GM19043 (cell line): Measurements from ENCODE around the gene RBM33.
A peak's percentile ranks its signal among the peaks of the same experiment; 100 is the strongest.

Source experiments
- ATAC-seq: cut with Tn5 transposase; IDR thresholded peaks from one replicate; pipeline ENCODE4 v1.9.1; 2021; ENCODE audit warnings: low read depth; ENCODE audit not compliant: unreplicated experiment

RBM33 gene

DNA sequence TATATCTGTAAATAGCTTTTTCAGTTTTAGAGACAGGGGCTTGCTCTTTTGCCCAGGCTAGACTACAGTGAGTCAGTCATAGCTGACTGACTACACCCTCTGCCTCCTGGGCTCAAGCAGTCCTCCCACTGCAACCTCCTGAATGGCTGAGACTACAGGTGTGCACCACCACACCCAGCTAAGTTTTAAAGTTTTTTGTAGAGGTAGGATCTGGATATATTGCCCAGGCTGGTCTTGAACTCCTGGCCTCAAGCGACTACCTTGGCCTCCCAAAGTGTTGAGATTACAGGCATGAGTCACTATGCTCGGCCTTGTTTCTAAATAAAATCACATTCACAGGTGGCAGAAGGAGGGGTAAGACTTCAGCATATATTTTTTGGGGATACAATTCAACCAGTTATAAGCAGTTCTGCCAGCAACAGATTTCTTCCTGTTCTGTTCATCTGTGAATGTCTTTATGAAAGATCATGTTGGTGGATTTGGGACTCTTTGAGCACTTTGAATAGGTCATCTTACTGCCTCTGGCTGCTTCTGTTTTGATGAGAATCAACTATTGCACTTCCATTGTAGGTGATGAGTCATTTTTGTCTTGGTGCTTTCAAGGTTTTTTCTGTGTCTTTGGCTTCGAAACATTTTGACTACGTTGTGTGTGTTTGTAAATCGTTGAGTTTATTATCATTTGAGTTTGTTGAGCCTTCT is 15.7 kb downstream of the RBM33 start:
- peak; percentile 78 for ATAC-seq

DNA sequence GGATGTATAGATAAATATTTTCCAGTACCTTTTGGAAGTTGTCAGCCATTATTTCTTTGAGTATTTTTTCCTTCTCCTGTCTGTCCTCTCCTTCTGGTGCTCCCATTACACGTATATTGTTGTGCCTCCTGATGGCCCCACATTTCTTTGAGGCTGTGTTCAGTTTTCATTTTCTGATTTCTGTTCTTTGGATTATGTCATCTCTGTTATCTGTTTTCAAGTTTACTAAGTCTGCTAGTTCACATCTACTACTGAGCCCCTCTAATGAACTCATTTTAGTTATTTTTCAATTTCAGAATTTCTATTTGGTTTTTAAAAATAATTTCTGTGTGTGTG is 16.3 kb downstream of the RBM33 start:
- peak; percentile 62 for ATAC-seq

DNA sequence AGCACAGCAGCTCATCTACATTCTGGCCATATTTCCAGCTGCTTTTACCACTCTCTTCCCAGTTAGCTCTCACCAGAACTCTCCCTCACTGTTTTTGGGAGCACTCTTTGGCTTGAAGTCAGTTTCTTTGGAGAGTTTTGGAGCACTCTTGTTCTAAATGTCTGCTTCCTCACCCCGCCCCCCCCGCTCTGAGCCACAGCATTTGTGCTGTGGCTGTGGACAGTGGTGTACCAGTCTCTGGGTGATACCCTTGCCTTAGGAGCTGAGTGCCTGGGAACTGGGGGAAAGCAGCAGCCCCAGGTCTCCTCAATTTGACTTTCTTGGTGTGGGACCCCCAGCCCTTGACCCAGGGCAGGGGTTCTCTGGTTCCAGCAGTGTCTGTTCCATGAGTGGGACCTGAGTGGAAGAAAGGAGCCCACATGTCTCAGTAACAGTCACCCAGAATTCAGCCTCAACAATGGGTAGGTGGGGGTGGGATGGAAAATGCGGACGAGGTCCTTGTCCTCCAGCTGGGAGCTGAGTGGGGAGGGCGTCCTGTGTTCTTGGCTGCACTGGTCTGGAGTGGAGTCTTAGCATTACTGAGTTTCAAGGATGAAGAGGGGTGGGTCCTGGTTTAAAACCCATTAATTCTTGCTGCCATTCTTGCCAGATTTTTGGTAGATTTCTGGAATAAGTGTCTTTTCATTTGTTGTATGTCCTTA is 18.0 kb downstream of the RBM33 start:
- no peak for ATAC-seq

DNA sequence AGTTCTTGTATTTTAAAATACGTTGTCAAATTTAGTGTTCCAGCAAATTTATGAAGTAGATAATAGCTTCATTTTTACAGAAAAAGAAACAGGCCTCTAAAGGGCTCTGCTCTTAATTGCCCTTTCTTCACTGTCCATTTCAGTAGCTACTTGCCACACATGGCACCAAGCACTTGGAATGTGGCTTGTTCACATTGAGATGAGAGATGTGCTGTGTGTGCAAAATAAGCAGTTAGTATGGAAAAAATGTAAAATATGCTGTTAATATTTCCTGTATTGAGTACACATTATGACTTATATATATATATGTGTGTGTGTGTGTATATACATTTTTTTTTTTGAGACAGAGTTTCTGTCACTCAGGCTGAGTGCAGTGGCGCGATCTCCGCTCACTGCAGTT is 19.5 kb downstream of the RBM33 start:
- ATAC-seq = no peak

DNA sequence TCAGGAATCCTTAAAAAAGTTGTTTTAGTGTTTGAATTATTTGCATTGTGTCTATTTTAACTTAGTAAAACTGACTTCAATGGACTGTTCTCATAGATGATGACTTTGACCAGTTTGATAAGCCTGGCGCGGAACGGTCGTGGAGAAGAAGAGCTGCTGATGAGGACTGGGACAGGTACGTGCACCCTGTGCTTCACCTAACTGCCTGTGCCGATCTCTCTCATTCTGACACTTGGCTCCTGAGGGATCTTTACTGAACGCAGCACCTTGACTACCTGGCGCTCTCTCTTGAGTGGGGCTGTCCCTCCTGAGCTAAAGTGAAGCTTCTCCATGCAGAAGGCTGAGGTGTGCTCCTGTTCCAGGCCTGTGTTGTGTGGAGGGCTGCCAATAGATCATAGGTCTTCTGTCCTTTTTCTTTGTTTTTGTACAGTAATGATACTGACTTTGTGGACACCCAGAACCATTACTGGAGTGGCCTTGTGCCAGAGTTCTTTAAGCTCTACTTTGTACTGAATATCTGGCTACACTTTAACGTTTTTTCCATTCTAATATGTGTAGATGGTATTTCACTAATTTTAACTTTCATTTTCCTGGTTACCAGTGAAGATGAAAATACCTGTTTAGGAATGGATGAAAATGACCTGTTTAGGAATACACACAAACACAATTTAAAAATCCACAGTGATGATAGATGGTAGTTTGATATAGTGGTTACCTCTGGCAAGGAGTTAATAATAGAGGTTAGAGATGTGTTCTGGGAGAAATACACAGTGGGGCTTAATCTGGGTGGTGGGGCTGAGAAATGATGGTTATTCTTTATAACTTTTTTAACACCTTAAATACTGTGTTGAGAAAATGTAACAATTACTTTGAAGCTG is 20.9 kb downstream of the RBM33 start:
- ATAC-seq = no peak

DNA sequence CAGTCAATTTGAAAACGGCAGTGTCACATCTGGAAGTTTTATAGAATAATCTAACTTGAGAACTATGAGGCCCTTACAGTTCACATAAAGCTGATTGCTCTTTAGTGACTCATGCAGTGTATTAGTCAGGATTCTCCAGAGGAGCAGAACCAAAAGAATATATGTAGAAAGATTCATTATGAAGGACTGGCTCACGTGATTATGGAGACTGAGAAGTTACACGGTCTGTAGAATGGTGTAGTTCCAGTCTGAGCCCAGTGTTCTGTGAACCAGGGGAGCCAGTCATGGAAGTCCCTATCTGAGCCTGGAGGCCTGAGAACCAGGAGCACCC is 21.5 kb downstream of the RBM33 start:
- no peak for ATAC-seq

DNA sequence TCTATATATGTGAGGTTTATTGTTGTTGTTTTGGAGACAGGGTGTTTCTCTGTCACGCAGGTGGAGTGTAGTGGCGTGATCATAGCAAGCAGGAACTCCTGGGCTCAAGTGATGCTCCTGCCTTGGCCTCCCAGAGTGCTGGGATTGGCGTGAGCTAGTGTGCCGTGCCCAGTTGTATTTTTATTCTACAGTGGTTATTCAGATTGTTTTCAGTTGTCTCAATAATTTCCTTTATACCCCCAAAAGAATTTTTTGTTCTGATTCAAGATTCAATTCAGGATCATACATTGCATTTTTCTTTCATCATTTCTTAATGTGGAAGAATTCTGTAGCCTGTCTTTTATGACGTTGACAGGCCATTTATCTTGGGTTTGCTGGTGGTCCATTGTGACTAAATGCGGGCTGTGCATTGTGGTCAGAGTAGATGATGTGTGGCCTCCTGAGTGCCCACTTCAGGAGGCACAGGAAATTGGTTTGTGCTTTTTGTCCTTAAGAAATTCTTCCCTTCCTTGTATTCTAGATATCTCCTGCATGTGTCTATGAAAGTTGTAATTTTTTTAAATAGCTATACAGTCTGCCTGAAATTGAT is 22.9 kb downstream of the RBM33 start:
- no peak for ATAC-seq

DNA sequence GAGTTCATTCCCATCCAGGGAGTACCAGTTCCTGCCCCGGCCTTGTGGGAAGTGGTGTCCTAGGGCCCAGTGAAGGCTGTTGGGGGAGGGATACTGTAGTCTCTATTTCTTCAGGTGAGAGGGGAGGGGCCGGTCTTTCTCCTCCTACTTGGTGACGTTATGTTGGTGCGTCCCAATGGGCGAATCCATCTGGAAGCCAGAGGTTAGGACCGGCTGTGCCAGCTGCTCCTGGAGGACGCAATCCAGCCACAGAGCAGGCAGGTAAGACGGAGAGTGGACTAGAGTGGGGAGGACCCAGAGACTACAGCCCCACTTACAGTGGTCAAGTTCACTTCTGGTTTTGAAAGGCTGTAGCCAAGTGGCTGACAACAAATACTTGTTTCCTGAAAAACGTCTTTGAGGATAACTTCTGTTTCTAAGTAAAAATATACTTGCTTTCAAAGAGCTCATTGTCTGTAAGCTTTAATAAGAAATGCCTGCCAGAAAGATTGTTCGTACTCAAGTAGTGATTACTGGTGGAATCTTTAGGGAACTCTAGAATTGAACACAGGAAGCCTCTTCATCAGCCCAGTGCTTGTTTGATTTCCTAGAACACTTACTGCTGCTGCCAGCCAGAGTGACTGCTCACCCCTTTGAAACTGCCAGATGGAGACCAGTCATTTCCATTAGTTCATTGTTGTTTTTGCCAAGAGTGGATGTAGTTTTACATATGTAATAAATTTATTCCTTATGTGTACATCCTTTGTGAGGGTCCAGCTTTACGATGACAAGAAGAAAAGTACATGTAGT is 25.4 kb downstream of the RBM33 start:
- no peak for ATAC-seq

DNA sequence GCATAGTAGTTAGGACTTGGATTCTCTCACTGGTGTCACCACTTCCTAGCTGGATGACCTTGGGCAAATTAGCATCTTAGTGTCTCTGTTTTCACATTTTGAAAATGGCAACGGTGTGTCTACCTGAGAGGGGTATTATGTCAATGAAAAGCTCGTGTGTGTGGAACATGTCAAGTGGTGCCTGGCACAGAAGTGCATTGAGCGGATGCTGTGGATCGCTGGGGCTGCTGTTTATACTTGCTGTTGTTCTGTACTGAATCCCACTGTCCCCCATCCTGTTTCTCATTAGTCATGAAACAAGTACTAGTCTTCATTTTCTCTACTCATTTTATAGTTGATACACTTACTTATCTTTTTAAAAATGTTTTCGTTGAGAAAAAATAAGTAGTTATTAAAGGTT is 26.1 kb downstream of the RBM33 start:
- no peak for ATAC-seq

DNA sequence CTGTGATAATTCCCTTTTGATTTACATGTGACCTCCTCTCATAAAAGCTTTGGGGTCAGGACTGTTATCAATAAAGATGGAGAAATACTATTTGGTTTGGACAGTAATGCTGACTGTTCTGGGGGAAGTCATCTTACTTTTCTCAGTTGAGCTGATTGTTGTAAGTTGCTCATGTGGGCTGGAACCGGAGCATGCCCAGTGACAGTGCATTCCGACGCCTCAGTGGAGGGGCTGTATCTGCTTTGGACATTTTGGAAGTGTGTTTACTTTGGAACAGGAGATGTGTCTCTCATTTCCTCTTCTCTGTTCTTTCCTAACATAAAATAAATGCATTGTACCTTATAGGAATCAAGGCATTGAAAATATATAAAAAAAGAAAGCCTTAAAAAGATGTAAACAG is 30.1 kb downstream of the RBM33 start:
- ATAC-seq = no peak

DNA sequence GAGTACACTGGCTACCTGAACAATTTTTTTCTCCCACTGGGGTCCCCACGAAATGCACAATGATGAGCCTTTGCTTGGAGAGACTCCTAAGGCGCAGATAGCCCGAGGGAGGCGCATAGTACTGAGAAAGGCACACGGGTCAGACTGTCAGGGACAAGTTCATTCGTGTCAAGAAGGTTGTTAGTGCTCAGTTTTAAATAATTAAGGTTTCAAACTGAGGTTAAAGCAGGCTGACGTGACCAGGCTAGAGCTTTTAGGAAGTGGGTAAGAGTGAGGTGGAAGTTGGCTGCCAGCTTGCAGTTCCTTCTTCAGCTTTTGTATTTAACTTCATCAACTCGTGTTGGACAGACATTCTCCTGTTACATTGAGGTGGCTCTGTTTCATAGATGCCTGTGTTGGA is 31.6 kb downstream of the RBM33 start:
- no peak for ATAC-seq

DNA sequence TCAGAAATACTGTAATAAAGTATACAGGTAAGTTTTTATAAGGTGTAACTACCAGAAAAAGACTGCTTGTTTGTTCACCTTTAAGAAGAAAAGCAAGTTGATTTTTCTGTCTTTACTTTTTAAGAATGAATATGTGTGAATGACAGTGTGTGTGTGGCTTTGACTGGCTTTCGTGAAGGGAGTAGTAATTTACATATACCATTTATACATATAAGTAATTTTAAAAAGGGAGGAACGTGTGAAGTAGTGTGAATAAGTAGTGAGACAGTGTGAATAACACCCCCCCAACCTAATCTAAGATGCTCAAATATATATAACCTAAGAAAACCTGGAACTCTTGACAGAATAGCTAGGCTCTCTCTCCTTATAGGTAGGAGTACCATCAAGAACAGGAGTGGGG is 33.2 kb downstream of the RBM33 start:
- no peak for ATAC-seq

DNA sequence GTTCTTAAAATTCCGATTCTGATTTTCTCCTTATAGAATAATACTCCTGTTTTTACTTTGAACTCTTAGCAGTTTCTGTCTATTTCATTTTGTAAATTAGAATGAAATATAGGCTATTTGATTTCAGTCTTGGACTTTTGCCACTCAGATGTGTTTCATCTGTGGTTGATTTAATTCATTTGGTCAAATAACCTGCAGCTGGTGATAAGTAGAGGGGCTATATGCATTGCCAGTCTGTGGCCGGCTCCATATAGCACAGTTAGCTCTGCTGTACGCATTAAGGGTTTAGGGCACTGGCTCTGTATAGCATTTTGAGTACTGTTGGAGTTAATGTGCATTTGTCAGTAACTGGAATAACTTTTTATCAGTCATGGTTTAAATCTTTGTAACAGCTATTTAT is 35.7 kb downstream of the RBM33 start:
- no peak for ATAC-seq

DNA sequence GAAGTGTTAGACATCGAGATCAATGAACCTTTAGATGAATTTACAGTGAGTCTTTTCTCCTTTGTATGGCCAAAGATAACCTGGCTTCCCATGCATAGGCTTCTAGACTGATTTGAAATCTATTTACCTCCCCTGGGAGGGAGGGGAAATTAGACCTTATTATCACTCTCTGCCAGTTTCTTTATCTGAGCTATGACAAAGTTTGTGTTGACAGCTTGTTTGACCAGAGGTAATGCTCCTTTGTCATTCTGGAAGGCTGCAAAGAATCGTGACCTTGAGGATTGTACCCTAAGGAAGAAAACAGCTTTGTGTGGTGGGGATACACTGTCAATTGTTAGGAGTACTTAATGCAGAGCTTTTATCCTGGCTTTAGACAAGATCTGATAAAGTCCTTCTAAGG is 36.4 kb downstream of the RBM33 start:
- ATAC-seq = no peak

DNA sequence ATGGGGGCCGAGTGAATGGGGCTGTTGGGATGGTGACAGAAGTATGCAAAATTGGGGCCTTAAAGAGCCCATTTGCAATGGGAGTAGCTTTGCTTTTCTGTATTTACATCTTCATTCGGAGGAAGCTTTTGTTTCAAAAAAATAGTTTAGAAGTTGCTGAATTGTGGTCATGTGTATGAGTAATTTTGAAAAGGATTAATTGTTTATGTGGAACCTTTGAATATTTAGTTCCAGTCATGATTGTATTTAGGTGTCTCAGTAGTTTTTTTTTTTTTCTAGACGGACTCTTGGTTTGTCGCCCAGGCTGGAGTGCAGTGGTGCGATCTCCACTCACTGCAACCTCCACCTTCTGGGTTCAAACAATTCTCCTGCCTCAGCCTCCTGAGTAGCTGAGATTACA is 37.2 kb downstream of the RBM33 start:
- ATAC-seq = no peak

DNA sequence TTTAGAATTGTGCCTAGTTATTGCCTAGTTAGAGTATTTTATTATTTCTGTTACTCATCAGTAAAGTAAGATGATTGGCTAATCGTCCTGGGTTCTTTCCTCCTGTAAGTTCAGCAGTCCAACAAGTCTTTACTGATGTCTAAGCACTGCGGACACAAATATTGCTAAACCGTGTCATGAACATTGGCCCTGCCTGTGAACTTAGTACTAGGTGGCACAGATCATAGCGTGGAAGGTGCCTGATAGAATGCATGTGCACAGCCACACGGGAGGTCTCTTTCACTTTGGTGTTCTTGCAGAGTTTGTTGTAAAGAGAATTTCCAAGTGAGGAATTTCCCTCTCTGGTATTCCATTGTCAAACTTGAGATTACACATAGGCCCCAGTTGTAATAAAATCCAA is 38.0 kb downstream of the RBM33 start:
- no peak for ATAC-seq

DNA sequence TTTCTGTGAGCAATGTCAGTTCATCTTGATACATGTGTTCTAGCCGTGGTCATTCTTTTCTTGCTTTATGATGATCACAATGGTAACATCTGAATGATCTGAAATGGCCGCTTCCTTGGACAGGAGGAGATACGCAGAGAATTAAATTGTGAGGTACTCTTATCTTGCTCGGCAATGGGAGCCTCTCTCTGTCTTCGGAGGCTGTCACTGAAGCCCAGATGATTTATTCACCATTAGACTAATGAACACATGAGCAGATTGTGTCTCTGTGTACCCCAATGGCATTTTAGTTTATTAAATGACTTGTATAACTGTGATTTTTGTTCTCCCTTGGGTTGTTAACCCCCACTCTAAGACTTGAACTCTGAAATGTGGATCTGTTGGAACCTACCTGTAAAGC is 38.6 kb downstream of the RBM33 start:
- ATAC-seq = no peak

DNA sequence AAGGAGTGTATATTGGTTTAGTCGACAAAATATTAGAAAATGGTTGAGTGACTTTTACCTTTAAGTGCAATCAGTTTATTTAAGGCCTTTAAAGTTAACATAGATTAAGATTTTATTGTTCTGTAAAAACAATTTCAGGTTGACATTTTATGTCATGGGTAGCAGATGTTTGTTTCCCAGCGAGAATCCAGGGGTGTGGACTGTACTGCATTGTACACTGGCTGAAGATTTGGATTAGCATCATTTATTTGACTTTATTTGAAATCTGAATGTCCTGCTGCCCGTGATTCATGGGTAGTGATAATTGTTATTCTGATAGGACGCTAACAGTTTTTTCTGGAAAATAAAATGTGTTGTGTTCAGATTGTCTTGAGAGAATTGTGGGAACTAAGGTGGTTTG is 39.3 kb downstream of the RBM33 start:
- no peak for ATAC-seq

DNA sequence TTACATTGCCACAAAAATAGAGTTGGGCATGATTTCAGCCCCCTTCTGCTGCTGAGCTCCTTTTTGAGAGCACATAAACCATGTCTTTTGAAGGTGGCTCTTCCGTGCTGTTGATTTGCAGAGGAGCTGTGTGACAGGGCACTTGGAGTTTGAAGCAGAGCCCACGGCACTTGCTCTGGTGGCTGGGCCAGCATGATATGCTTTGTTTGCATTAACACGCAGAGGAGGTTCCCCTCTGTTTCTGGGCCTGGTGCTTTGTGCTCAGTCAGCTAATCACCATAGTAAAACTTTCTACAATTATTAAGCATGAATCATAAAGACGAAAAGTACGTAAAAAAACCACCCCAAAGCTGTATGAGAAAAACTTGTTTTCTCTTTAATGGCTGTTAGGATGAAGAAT is 40.1 kb downstream of the RBM33 start:
- no peak for ATAC-seq

DNA sequence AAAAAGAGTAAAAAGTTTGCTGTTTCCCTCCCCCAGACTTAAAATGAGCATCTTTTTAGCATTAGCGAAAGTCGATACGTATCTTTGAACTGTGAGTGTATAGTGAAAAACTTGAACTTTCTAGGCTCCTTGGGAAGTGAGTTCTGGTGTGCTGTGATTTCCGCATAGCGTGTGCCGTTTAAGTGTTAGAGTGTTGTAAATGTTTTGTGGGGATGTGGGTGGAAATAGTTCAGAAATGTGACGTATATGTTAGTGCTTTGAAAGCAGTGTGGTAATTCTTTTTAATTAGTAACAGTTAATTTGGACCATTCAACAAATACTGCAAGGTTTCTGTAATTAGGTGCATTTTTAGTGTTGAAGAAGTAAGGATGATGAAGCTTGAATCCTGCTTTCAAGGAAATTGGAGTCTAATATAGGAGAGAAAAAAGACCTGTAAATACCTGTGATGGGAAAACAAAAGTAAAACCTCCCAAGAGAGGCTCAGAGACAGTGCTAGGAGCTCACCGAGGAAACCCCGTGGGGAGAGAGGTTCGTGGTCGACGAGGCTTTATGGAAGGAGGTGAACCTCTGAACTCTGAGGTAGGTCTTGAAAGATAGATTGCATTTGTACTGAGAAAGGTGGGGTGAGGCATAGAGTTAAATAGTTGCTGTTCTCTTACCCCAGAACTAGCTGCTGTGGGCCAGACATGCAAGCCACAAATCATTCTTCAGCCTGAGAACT is 40.8 kb downstream of the RBM33 start:
- ATAC-seq = peak; percentile 82
